T-cell (primary cell): ENCODE measurements around the gene WDFY1. TPM values are rescaled to one million over a fixed set of nuclear protein-coding genes. Genes with fewer than 3 reads are reported as not detected.

Experiments
- ATAC-seq, 4 experiments: fragments of 200-7000 bp in 3 of 4; fragments of 150-1000 bp in 1 of 4; cut with Tn5 transposase; replicated peaks in 1 of 4; 1 replicate in 3 of 4; 2 replicates in 1 of 4; pipeline ENCODE4 v1.10.0; 2021; ENCODE audit warnings: moderate library complexity in 3 of 4, mild to moderate bottlenecking in 2 of 4, moderate number of reproducible peaks in 1 of 4
- CTCF ChIA-PET, 2 donors: fragments of 300-600 bp; sonication (Branson Sonifier 250); formaldehyde crosslinking; loops; one replicate each; lab custom pipeline; 2022; ENCODE audit warnings: antibody characterized with exemption in 2 of 2; lab: Charles Lee
- POLR2A ChIA-PET, 2 donors: fragments of 300-600 bp; sonication (Branson Sonifier 250); formaldehyde crosslinking; loops; one replicate each; lab custom pipeline; 2022; ENCODE audit warnings: antibody characterized with exemption in 2 of 2; lab: Charles Lee
- DNase-seq, 35 experiments: peaks; one replicate each; pipeline versions ENCODE4 v3.0.0 to v3.0.0-alpha.2; 2013 to 2023
- H3K27ac ChIP-seq: one replicate; pipeline ENCODE4 v1.5.1; 2013; ENCODE audit warnings: low read length
- H3K27me3 ChIP-seq, 2 experiments: replicated peaks in 1 of 2; 1 replicate in 1 of 2; 2 replicates in 1 of 2; pipeline versions ENCODE4 v1.6.1 to v1.7.0; 2013; ENCODE audit warnings: low read length in 1 of 2, mixed read lengths in 1 of 2; ENCODE audit not compliant: control insufficient read depth in 2 of 2, insufficient read depth in 2 of 2; ENCODE audit errors: extremely low read depth in 1 of 2
- H3K36me3 ChIP-seq, 2 donors: 1 replicate in 1 of 2; 2 replicates in 1 of 2; pipeline versions ENCODE4 v1.6.1 to v1.7.0; 2013; ENCODE audit warnings: low read length in 1 of 2; ENCODE audit not compliant: control insufficient read depth in 2 of 2, insufficient read depth in 1 of 2; ENCODE audit errors: extremely low read depth in 1 of 2
- H3K4me1 ChIP-seq, 2 experiments: 1 replicate in 1 of 2; 2 replicates in 1 of 2; pipeline versions ENCODE4 v1.6.1 to v1.7.0; 2013; ENCODE audit warnings: low read length in 2 of 2, mixed read lengths in 1 of 2; ENCODE audit not compliant: insufficient read depth in 2 of 2, control insufficient read depth in 1 of 2; ENCODE audit errors: extremely low read depth in 1 of 2
- H3K4me3 ChIP-seq, 2 donors: 1 replicate in 1 of 2; 2 replicates in 1 of 2; pipeline versions ENCODE4 v1.5.1 to v1.7.0; 2013; ENCODE audit warnings: mild to moderate bottlenecking in 2 of 2, low read length in 1 of 2, moderate library complexity in 1 of 2; ENCODE audit not compliant: control insufficient read depth in 1 of 2; ENCODE audit errors: extremely low read depth in 1 of 2
- H3K9me3 ChIP-seq: 2 replicates; pipeline ENCODE4 v1.7.0; 2013
- H3K27ac Mint-ChIP-seq, 2 donors: one replicate each; pipeline ENCODE4 v1.8.0; 2020 to 2021; ENCODE audit warnings: mild to moderate bottlenecking in 2 of 2, mixed read lengths in 2 of 2
- H3K27me3 Mint-ChIP-seq, 2 donors: one replicate each; pipeline ENCODE4 v1.8.0; 2021 to 2022; ENCODE audit warnings: mixed read lengths in 2 of 2
- H3K36me3 Mint-ChIP-seq: one replicate; pipeline ENCODE4 v1.8.0; 2021; ENCODE audit warnings: mixed read lengths
- H3K4me1 Mint-ChIP-seq, 3 donors: one replicate each; pipeline ENCODE4 v1.8.0; 2020 to 2022; ENCODE audit warnings: mixed read lengths in 3 of 3, mild to moderate bottlenecking in 1 of 3
- H3K4me3 Mint-ChIP-seq, 3 donors: one replicate each; pipeline ENCODE4 v1.8.0; 2020 to 2022; ENCODE audit warnings: mild to moderate bottlenecking in 3 of 3, mixed read lengths in 3 of 3, moderate library complexity in 3 of 3
- H3K9me3 Mint-ChIP-seq, 3 donors: one replicate each; pipeline ENCODE4 v1.8.0; 2020 to 2022; ENCODE audit warnings: mixed read lengths in 3 of 3
- WGBS: methylation state at CpG from one replicate; pipeline ENCODE4 v1.1.5; 2013; ENCODE audit warnings: missing lambda C conversion rate; ENCODE audit not compliant: insufficient coverage; 5-methylcytosine and 5-hydroxymethylcytosine counted together
- total RNA-seq, 35 experiments: library from RNA in 6 of 35; stranded (reverse) in 6 of 35; fragments of 120-200 nt in 1 of 35; gene quantifications; one replicate each; pipeline versions ENCODE4 v1.2.1 to v1.2.4 and lab custom pipeline; 2013 to 2026

The WDFY1 gene
- total RNA-seq, 5 donors from 2014 or later (not counting 1 experiment from before 2014, with no cell fraction given), result 27.5 to 45.2 (median 36.6) TPM

GRCh38 chr2:223976635-223977226 is 31.6 kb upstream of the WDFY1 start:
- Mint-ChIP-seq H3K36me3 (peaks cover 4% of the 10 kb centered on the region), H3K4me1 (no peaks in the 10 kb centered on the region), H3K27me3 (no peaks in the 10 kb centered on the region), H3K4me3 (no peak overlapping the region), H3K27ac (no peak overlapping the region), H3K9me3 (no peaks in the 10 kb centered on the region)
- DNase-seq (no peak), ATAC-seq (no peak)
- Histone ChIP-seq H3K36me3 (peaks cover 0 to 3% of the 10 kb centered on the region in 2 donors), H3K27me3 (no peaks in the 10 kb centered on the region), H3K27ac (no peak overlapping the region), H3K4me3 (no peak overlapping the region), H3K4me1 (no peaks in the 10 kb centered on the region), H3K9me3 (no peaks in the 10 kb centered on the region)
- 20% methylated on average over 1 of the region's 3 CpGs for WGBS
- ChIA-PET POLR2A (interaction anchor here in 1 of 2 donors (0.6 kb wide), 1 partner anchor 1327 kb away, joined by 4 read pairs; no protein-coding TSS in a partner anchor), CTCF (interaction anchor here in 1 of 2 donors (0.9 to 1.3 kb wide), 2 partner anchors 14 to 17 kb away, joined by 4 read pairs; no protein-coding TSS in a partner anchor)

GRCh38 chr2:223973606-223974005 is 28.5 kb upstream of the WDFY1 start:
- peaks cover 0 to 3% of the 10 kb centered on the region in 2 experiments for H3K4me1 ChIP-seq
- Mint-ChIP-seq H3K27me3 (no peaks in the 10 kb centered on the region), H3K36me3 (peaks cover 15% of the 10 kb centered on the region), H3K9me3 (no peaks in the 10 kb centered on the region), H3K4me3 (no peak overlapping the region), H3K4me1 (peaks cover 4 to 6% (median 4%) of the 10 kb centered on the region in 3 donors), H3K27ac (no peak overlapping the region)
- H3K27ac ChIP-seq, result no peak overlapping the region
- peaks cover 2 to 7% of the 10 kb centered on the region in 2 donors for H3K36me3 ChIP-seq
- ATAC-seq (no peak), DNase-seq (no peak)
- WGBS, result 100% methylated on average over 3 of the region's 3 CpGs
- H3K4me3 ChIP-seq, result no peak overlapping the region
- POLR2A ChIA-PET, result no interaction called here
- H3K9me3 ChIP-seq, result no peaks in the 10 kb centered on the region
- CTCF ChIA-PET, result interaction anchor here in 1 of 2 donors (0.8 kb wide), 1 partner anchor 302 kb away, joined by 7 read pairs; no protein-coding TSS in a partner anchor
- no peaks in the 10 kb centered on the region for H3K27me3 ChIP-seq

- peaks cover 4 to 6% (median 4%) of the 10 kb centered on the region in 3 donors for H3K4me1 Mint-ChIP-seq
- Histone ChIP-seq H3K27me3 (no peaks in the 10 kb centered on the region), H3K4me3 (no peak overlapping the region), H3K9me3 (no peaks in the 10 kb centered on the region), H3K4me1 (peaks cover 0 to 3% of the 10 kb centered on the region in 2 experiments), H3K27ac (no peak overlapping the region), H3K36me3 (peaks cover 5 to 12% of the 10 kb centered on the region in 2 donors)
- no peaks in the 10 kb centered on the region for H3K9me3 Mint-ChIP-seq
- peaks cover 15% of the 10 kb centered on the region for H3K36me3 Mint-ChIP-seq
- CTCF ChIA-PET, result interaction anchor here (0.5 to 4.5 kb wide), 5 partner anchors 11 to 1109 kb away, joined by 3 to 83 read pairs (median 36); no protein-coding TSS in a partner anchor
- POLR2A ChIA-PET, result interaction anchor here in 1 of 2 donors (0.6 kb wide), 1 partner anchor 23 kb away, joined by 3 read pairs; no protein-coding TSS in a partner anchor
- no peak overlapping the region for H3K27ac Mint-ChIP-seq
- 100% methylated on average over 2 of the region's 7 CpGs for WGBS
- no peak for DNase-seq
- H3K4me3 Mint-ChIP-seq, result no peak overlapping the region
- no peak for ATAC-seq
- H3K27me3 Mint-ChIP-seq, result no peaks in the 10 kb centered on the region
Observed at GRCh38 chr2:223972656-223973102, 27.5 kb upstream of the WDFY1 start.

GRCh38 chr2:223971731-223972130 is 26.6 kb upstream of the WDFY1 start:
- no peak overlapping the region for H3K4me3 ChIP-seq
- no peaks in the 10 kb centered on the region for H3K27me3 ChIP-seq
- Mint-ChIP-seq H3K4me3 (no peak overlapping the region), H3K4me1 (peaks cover 4 to 6% (median 4%) of the 10 kb centered on the region in 3 donors), H3K9me3 (no peaks in the 10 kb centered on the region), H3K36me3 (peaks cover 17% of the 10 kb centered on the region), H3K27ac (no peak overlapping the region), H3K27me3 (no peaks in the 10 kb centered on the region)
- H3K9me3 ChIP-seq, result no peaks in the 10 kb centered on the region
- ChIA-PET CTCF (interaction anchor here (0.5 to 4.5 kb wide), 11 partner anchors 10 to 315 kb away, joined by 3 to 83 read pairs (median 23); no protein-coding TSS in a partner anchor), POLR2A (interaction anchor here (0.6 kb wide), 2 partner anchors 24 to 553 kb away, joined by 3 read pairs; no protein-coding TSS in a partner anchor)
- peaks cover 5 to 17% of the 10 kb centered on the region in 2 donors for H3K36me3 ChIP-seq
- no peak overlapping the region for H3K27ac ChIP-seq
- no CpG with 5 or more reads among the region's 5 CpGs for WGBS
- H3K4me1 ChIP-seq, result peaks cover 0 to 3% of the 10 kb centered on the region in 2 experiments
- DNase-seq (no peak), ATAC-seq (no peak)

GRCh38 chr2:223970343-223971128 is 25.4 kb upstream of the WDFY1 start:
- H3K4me3 Mint-ChIP-seq, result no peak overlapping the region
- no peaks in the 10 kb centered on the region for H3K9me3 Mint-ChIP-seq
- DNase-seq (peak in 24 of 35 experiments; percentile 4 to 80 (median 38)), ATAC-seq (peak in 3 of 4 experiments; percentile 65 to 71 (median 66))
- H3K36me3 ChIP-seq, result peaks cover 5 to 24% of the 10 kb centered on the region in 2 donors
- no peak overlapping the region for H3K27ac Mint-ChIP-seq
- WGBS, result 90% methylated on average over 2 of the region's 8 CpGs
- H3K27me3 ChIP-seq, result no peaks in the 10 kb centered on the region
- CTCF ChIA-PET, result interaction anchor here (0.6 to 4.5 kb wide), 40 partner anchors 8 to 806 kb away, joined by 3 to 83 read pairs (median 4); partner anchors contain the start of gene WDFY1 (in 1 of the 2)
- H3K4me1 ChIP-seq, result peaks cover 0 to 3% of the 10 kb centered on the region in 2 experiments
- H3K4me1 Mint-ChIP-seq, result peaks cover 4 to 8% (median 4%) of the 10 kb centered on the region in 3 donors
- no peaks in the 10 kb centered on the region for H3K27me3 Mint-ChIP-seq
- POLR2A ChIA-PET, result interaction anchor here in 1 of 2 donors (0.7 kb wide), 2 partner anchors 9 to 163 kb away, joined by 3 read pairs; no protein-coding TSS in a partner anchor
- no peaks in the 10 kb centered on the region for H3K9me3 ChIP-seq
- peaks cover 21% of the 10 kb centered on the region for H3K36me3 Mint-ChIP-seq
- no peak overlapping the region for H3K27ac ChIP-seq
- no peak overlapping the region for H3K4me3 ChIP-seq
